Mesenchymal stem cell (in vitro differentiated cells and primary cell): Measurements from ENCODE around the gene BEND7.
"Not testable (repeated sequence)": the region's sequence is repeated elsewhere in the genome, so short reads cannot be mapped to it uniquely, and the experiment has no call there.

Source experiments
- DNase-seq: peaks from one replicate; pipeline ENCODE4 v3.0.0-alpha.2; 2013
- H2AFZ ChIP-seq: one replicate; pipeline ENCODE4 v1.6.1; 2013; ENCODE audit warnings: low read depth, mild to moderate bottlenecking, control low read depth, inconsistent platforms, low read length, moderate library complexity
- H2AK5ac ChIP-seq: 2 replicates; pipeline ENCODE4 v1.6.1; 2013; ENCODE audit warnings: low read length, moderate library complexity, mild to moderate bottlenecking, inconsistent platforms; ENCODE audit not compliant: severe bottlenecking
- H2BK120ac ChIP-seq: one replicate; pipeline ENCODE4 v1.6.1; 2013; ENCODE audit warnings: low read depth, mild to moderate bottlenecking, inconsistent platforms, low read length, moderate library complexity
- H2BK12ac ChIP-seq, 2 experiments: one replicate each; pipeline ENCODE4 v1.6.1; 2013; ENCODE audit warnings: inconsistent platforms in 2 of 2, low read length in 2 of 2, mild to moderate bottlenecking in 2 of 2, moderate library complexity in 2 of 2, control low read depth in 1 of 2
- H2BK15ac ChIP-seq: one replicate; pipeline ENCODE4 v1.6.1; 2013; ENCODE audit warnings: mild to moderate bottlenecking, low read depth, inconsistent platforms; ENCODE audit not compliant: poor library complexity, severe bottlenecking
- H2BK5ac ChIP-seq: 2 replicates; pipeline ENCODE4 v1.6.1; 2013; ENCODE audit warnings: low read depth, mild to moderate bottlenecking, low read length, control low read depth, inconsistent platforms; ENCODE audit not compliant: poor library complexity, severe bottlenecking
- H3K14ac ChIP-seq, 2 experiments: one replicate each; pipeline ENCODE4 v1.6.1; 2013; ENCODE audit warnings: inconsistent platforms in 2 of 2, low read length in 2 of 2, control low read depth in 1 of 2, mild to moderate bottlenecking in 1 of 2, moderate library complexity in 1 of 2
- H3K18ac ChIP-seq, 2 experiments: one replicate each; pipeline ENCODE4 v1.6.1; 2013; ENCODE audit warnings: inconsistent platforms in 2 of 2, low read length in 2 of 2, control low read depth in 1 of 2, low read depth in 1 of 2, mild to moderate bottlenecking in 1 of 2
- H3K23ac ChIP-seq, 2 experiments: one replicate each; pipeline ENCODE4 v1.6.1; 2013; ENCODE audit warnings: inconsistent platforms in 2 of 2, low read length in 2 of 2, mild to moderate bottlenecking in 2 of 2, moderate library complexity in 2 of 2, control low read depth in 1 of 2
- H3K27ac ChIP-seq: 2 replicates; pipeline ENCODE4 v1.5.1; 2013; ENCODE audit warnings: mild to moderate bottlenecking, moderate library complexity, low read length, control low read depth, inconsistent platforms; ENCODE audit not compliant: poor library complexity, severe bottlenecking
- H3K27me3 ChIP-seq, 2 experiments: 2 replicates each; pipeline versions ENCODE4 v1.6.1 to v1.7.0; 2013; ENCODE audit warnings: low read length in 2 of 2, mild to moderate bottlenecking in 2 of 2, moderate library complexity in 2 of 2, control low read depth in 1 of 2, inconsistent platforms in 1 of 2; ENCODE audit not compliant: control insufficient read depth in 1 of 2, insufficient read depth in 1 of 2
- H3K36me3 ChIP-seq, 2 experiments: 2 replicates each; pipeline versions ENCODE4 v1.6.1 to v1.7.0; 2013; ENCODE audit warnings: low read length in 2 of 2, control low read depth in 1 of 2, inconsistent platforms in 1 of 2, low read depth in 1 of 2, mild to moderate bottlenecking in 1 of 2; ENCODE audit not compliant: insufficient read depth in 2 of 2, control insufficient read depth in 1 of 2
- H3K4ac ChIP-seq, 2 experiments: one replicate each; pipeline ENCODE4 v1.6.1; 2013; ENCODE audit warnings: inconsistent platforms in 2 of 2, low read length in 2 of 2, mild to moderate bottlenecking in 2 of 2, moderate library complexity in 2 of 2, control low read depth in 1 of 2, low read depth in 1 of 2
- H3K4me1 ChIP-seq: 2 replicates; pipeline ENCODE4 v1.6.1; 2013; ENCODE audit warnings: low read depth, low read length, control low read depth; ENCODE audit not compliant: control insufficient read depth, insufficient read depth
- H3K4me2 ChIP-seq: 2 replicates; pipeline ENCODE4 v1.6.1; 2013; ENCODE audit warnings: low read length, mild to moderate bottlenecking, inconsistent platforms; ENCODE audit not compliant: poor library complexity, severe bottlenecking
- H3K4me3 ChIP-seq, 2 experiments: 2 replicates each; pipeline versions ENCODE4 v1.5.1 to v1.7.0; 2013; ENCODE audit warnings: low read length in 2 of 2, mild to moderate bottlenecking in 2 of 2, control low read depth in 1 of 2, low read depth in 1 of 2; ENCODE audit not compliant: insufficient read depth in 1 of 2
- H3K79me1 ChIP-seq: replicated peaks from 2 replicates; pipeline ENCODE4 v1.6.1; 2013; ENCODE audit warnings: mild to moderate bottlenecking, control low read depth, low read length, inconsistent platforms; ENCODE audit not compliant: poor library complexity, severe bottlenecking
- H3K9ac ChIP-seq: 2 replicates; pipeline ENCODE4 v1.7.0; 2013; ENCODE audit warnings: mild to moderate bottlenecking, low read length, moderate library complexity
- H3K9me3 ChIP-seq: 2 replicates; pipeline ENCODE4 v1.7.0; 2013; ENCODE audit warnings: mild to moderate bottlenecking, low read length; ENCODE audit not compliant: control insufficient read depth
- H4K8ac ChIP-seq: one replicate; pipeline ENCODE4 v1.6.1; 2013; ENCODE audit warnings: inconsistent platforms, mild to moderate bottlenecking, low read length, moderate library complexity
- H4K91ac ChIP-seq: one replicate; pipeline ENCODE4 v1.6.1; 2013; ENCODE audit warnings: mild to moderate bottlenecking, low read length, inconsistent platforms
- WGBS: methylation state at CpG from one replicate; pipeline ENCODE4 v1.1.7; 2013; ENCODE audit warnings: mixed read lengths; 5-methylcytosine and 5-hydroxymethylcytosine counted together

Gene BEND7

DNA sequence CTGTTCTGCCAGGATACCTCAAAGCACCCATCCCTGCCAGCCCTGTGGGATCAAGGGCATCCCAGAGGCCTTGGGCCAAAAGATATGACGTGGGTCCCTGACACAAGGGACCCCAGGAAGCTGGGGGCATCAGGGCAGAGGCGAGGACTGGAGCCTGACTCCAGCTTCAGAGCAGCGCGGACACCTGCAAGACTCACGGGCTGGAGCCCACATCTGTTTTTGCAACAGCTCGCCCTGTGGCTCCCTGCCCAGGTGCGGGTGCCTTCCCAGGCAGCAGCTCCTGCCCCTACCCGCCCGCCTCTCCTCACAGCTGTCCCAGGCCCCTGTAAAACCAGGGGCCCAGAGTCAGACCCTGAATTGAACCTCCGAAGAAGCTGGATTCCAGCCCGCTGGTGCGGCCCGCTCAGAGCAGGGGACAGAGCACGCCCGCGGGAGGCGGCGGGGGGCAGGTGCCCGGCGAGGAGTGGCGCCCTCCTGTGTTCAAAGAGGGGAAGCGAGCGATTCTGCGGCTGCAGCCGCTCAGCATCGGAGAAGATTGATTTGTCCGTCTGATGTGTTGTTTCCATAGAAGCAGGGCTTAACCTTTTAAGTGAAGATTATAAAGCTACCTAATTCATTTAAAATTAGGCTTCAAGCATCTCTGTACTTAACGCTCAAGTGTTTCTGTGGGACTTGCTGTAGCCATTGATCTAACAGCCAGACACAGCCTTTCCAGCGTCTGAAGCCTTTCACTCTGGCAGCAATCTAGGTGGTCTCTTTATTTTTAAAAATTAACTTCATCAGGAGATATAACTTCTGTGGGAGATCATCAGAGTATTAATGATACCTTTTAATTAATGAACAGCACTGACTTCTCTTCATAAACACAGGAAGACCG lies 88.4 kb downstream of the BEND7 start:
- H2BK12ac ChIP-seq, result no peak overlapping the region
- no peaks in the 10 kb centered on the region for H3K9me3 ChIP-seq
- peak overlapping the region in 1 of 2 experiments; percentile 23 for H3K23ac ChIP-seq
- no peak overlapping the region for H2BK120ac ChIP-seq
- H2AFZ ChIP-seq, result no peak overlapping the region
- 18% methylated on average over 23 of the region's 30 CpGs for WGBS
- peaks cover 34 to 56% of the 10 kb centered on the region in 2 experiments for H3K27me3 ChIP-seq
- H2BK5ac ChIP-seq, result no peak overlapping the region
- no peak overlapping the region for H4K91ac ChIP-seq
- H3K14ac ChIP-seq, result no peak overlapping the region
- no peaks in the 10 kb centered on the region for H3K36me3 ChIP-seq
- H3K9ac ChIP-seq, result peak overlapping the region; percentile 20
- H4K8ac ChIP-seq, result no peak overlapping the region
- H3K4me1 ChIP-seq, result peaks cover 10% of the 10 kb centered on the region
- H3K4me2 ChIP-seq, result peak overlapping the region; percentile 48
- H3K4me3 ChIP-seq, result peak overlapping the region in 1 of 2 experiments; percentile 74
- peak; percentile 34 for DNase-seq
- H3K4ac ChIP-seq, result no peak overlapping the region
- no peak overlapping the region for H3K27ac ChIP-seq
- no peak overlapping the region for H2AK5ac ChIP-seq
- H2BK15ac ChIP-seq, result no peak overlapping the region
- no peak overlapping the region for H3K18ac ChIP-seq
- no peaks in the 10 kb centered on the region for H3K79me1 ChIP-seq

DNA sequence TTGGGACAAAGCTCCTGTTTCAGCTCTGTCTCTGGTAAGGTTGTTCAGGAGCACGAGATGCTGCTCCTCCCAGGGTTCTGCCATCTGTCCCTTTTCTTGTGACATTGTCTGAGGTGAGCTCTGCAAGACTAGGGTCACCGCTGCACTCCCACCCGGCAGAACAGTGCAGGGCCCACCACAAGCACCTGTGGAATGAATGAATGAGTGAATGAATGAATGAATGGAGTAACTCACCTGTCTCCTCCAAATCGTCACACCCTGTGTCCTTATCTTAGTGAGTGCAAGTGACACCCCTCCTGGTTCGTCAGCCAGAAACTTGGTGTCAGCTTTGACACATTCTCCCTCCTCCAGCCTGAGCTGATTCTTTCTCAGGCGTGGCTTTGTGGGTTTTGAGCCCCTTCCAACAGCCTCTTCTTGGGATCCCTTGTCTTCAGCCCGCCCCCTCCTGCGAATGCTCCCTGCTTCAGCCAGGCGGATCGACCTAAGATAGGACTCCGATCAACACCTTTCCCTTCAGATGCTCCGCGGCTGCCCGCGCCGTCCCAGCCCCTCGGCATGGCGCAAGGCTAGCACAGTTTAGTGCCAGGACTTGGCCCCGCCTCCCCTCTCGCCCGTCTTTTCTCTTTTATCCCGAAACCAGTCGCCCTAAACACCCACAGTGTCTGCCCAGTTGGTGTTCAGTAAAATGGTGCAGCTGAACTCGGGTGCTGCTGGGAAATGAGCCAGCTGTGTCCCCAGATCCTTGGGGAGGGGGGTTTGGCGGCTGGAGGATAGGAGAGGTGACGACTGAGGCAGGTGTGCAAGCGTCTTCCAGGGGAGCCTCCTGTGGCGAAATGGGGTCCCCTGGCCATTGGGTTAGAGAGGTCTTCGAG lies 89.3 kb downstream of the BEND7 start:
- H3K36me3 ChIP-seq, result no peaks in the 10 kb centered on the region
- no peak overlapping the region for H4K91ac ChIP-seq
- H3K23ac ChIP-seq, result no peak overlapping the region
- DNase-seq, result no peak
- H3K4ac ChIP-seq, result no peak overlapping the region
- H2BK5ac ChIP-seq, result no peak overlapping the region
- H3K9ac ChIP-seq, result peak overlapping the region; percentile 20
- H2BK12ac ChIP-seq, result no peak overlapping the region
- no peak overlapping the region for H3K27ac ChIP-seq
- no peak overlapping the region for H4K8ac ChIP-seq
- H3K79me1 ChIP-seq, result no peaks in the 10 kb centered on the region
- H3K18ac ChIP-seq, result no peak overlapping the region
- H3K9me3 ChIP-seq, result no peaks in the 10 kb centered on the region
- no peak overlapping the region for H2BK120ac ChIP-seq
- H2BK15ac ChIP-seq, result no peak overlapping the region
- 51% methylated on average over 26 of the region's 29 CpGs for WGBS
- peak overlapping the region; percentile 48 for H3K4me2 ChIP-seq
- H3K4me1 ChIP-seq, result peaks cover 10% of the 10 kb centered on the region
- no peak overlapping the region for H2AK5ac ChIP-seq
- H3K14ac ChIP-seq, result no peak overlapping the region
- H3K4me3 ChIP-seq, result peak overlapping the region in 1 of 2 experiments; percentile 74
- H2AFZ ChIP-seq, result no peak overlapping the region
- peaks cover 34 to 56% of the 10 kb centered on the region in 2 experiments for H3K27me3 ChIP-seq

DNA sequence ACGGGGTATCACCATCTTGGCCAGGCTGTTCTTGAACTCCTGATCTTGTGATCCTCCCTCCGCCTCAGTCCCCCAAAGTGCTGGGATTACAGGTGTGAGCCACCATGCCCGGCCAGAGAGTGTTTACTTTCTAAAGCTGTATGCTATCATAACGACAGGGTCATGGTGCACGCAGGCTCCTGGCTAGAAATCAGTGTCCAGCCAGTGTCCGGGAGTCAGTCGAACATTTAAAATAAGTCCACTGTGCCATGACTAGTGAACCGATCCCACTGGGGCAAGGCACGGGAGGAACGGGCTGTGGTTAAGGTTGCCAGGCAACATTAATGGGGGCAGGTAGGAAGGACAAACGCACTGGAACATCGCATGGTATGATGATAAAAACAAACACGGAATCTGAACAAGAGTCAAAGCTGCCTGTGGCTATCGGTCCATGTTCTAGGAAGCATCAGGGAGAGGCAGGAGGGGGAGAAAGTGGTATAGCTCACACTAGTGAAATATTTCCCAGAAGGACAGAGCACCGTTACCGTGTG lies 91.7 kb downstream of the BEND7 start:
- H4K8ac ChIP-seq, result peak overlapping the region; percentile 16
- H3K79me1 ChIP-seq, result no peaks in the 10 kb centered on the region
- H3K36me3 ChIP-seq, result no peaks in the 10 kb centered on the region
- no peak overlapping the region for H2BK5ac ChIP-seq
- peaks cover 10% of the 10 kb centered on the region for H3K4me1 ChIP-seq
- H2BK12ac ChIP-seq, result no peak overlapping the region
- peaks cover 44 to 70% of the 10 kb centered on the region in 2 experiments for H3K27me3 ChIP-seq
- no peak overlapping the region for H2BK120ac ChIP-seq
- H3K27ac ChIP-seq, result no peak overlapping the region
- H3K9me3 ChIP-seq, result no peaks in the 10 kb centered on the region
- no peak overlapping the region for H3K4ac ChIP-seq
- H3K23ac ChIP-seq, result no peak overlapping the region
- H3K4me3 ChIP-seq, result no peak overlapping the region
- H2BK15ac ChIP-seq, result no peak overlapping the region
- H2AK5ac ChIP-seq, result no peak overlapping the region
- H2AFZ ChIP-seq, result no peak overlapping the region
- H3K9ac ChIP-seq, result no peak overlapping the region
- WGBS, result 90% methylated on average over 16 of the region's 16 CpGs
- H4K91ac ChIP-seq, result no peak overlapping the region
- H3K18ac ChIP-seq, result no peak overlapping the region
- no peak overlapping the region for H3K14ac ChIP-seq
- DNase-seq, result no peak
- H3K4me2 ChIP-seq, result no peak overlapping the region

DNA sequence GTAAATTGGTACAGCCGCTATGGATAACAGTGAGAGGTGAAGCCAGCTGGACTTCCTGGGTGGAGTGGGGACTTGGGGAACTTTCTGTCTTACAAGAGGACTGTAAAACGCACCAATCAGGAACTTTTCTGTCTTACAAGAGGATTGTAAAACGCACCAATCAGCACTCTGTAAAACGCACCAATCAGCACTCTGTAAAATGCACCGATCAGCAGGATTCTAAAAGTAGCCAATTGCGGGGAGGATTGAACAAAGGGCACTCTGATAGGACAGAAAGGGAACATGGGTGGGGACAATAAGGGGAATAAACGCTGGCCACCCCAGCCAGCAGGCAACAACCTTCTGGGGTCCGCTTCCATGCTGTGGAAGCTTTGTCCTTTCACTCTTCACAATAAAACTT lies 100.9 kb downstream of the BEND7 start:
- H3K36me3 ChIP-seq, H3K14ac ChIP-seq, H3K79me1 ChIP-seq, H3K9ac ChIP-seq, DNase-seq, H2BK12ac ChIP-seq, H3K27ac ChIP-seq, H2BK120ac ChIP-seq, H2AK5ac ChIP-seq, H2BK5ac ChIP-seq, H3K4me2 ChIP-seq, H4K8ac ChIP-seq, H3K18ac ChIP-seq, H3K4me1 ChIP-seq, H4K91ac ChIP-seq, H3K4ac ChIP-seq, H3K4me3 ChIP-seq, H2AFZ ChIP-seq, H2BK15ac ChIP-seq, H3K9me3 ChIP-seq, H3K23ac ChIP-seq: not testable (repeated sequence)
- WGBS, result 89% methylated on average over 8 of the region's 8 CpGs
- peaks cover 32 to 51% of the 10 kb centered on the region in 2 experiments for H3K27me3 ChIP-seq
